ENCODE data around the gene MICAL3.

Gene MICAL3

GRCh38 chr22:17761138-17761488 lies 263.2 kb downstream of the MICAL3 start:
- in situ Hi-C loops (cut with HindIII; ENCODE audit: low pct_ligation_motif_present, low pct_unique_long_range_greater_than_20kb, low sequenced_read_pairs): no loop called here
- DNase-seq: no peak

- in situ Hi-C loops (cut with HindIII; ENCODE audit: low pct_ligation_motif_present, low pct_unique_long_range_greater_than_20kb, low sequenced_read_pairs): no loop called here
- DNase-seq: no peak
These were observed 270.0 kb downstream of the MICAL3 start for GRCh38 chr22:17754233-17754925.

GRCh38 chr22:17753401-17753989 lies 270.9 kb downstream of the MICAL3 start:
- no peak for DNase-seq
- in situ Hi-C loops (cut with HindIII; ENCODE audit: low pct_ligation_motif_present, low pct_unique_long_range_greater_than_20kb, low sequenced_read_pairs): no loop called here

- no peak for DNase-seq
These were observed 272.8 kb downstream of the MICAL3 start for GRCh38 chr22:17751596-17751995.

GRCh38 chr22:17749605-17750395 lies 274.6 kb downstream of the MICAL3 start:
- in situ Hi-C loops (cut with HindIII; ENCODE audit: low pct_ligation_motif_present, low pct_unique_long_range_greater_than_20kb, low sequenced_read_pairs): no loop called here

More at GRCh38 chr22:17751596-17751995, 272.8 kb downstream of the MICAL3 start:
- in situ Hi-C loops (cut with HindIII; ENCODE audit: low pct_ligation_motif_present, low pct_unique_long_range_greater_than_20kb, low sequenced_read_pairs): no loop called here

GRCh38 chr22:17748555-17749353 lies 275.6 kb downstream of the MICAL3 start:
- no peak for DNase-seq
- in situ Hi-C loops (cut with HindIII; ENCODE audit: low pct_ligation_motif_present, low pct_unique_long_range_greater_than_20kb, low sequenced_read_pairs): no loop called here

More at GRCh38 chr22:17749605-17750395, 274.6 kb downstream of the MICAL3 start:
- DNase-seq: no peak

GRCh38 chr22:17746916-17747315 lies 277.4 kb downstream of the MICAL3 start:
- no peak for DNase-seq
- in situ Hi-C loops (cut with HindIII; ENCODE audit: low pct_ligation_motif_present, low pct_unique_long_range_greater_than_20kb, low sequenced_read_pairs): no loop called here

GRCh38 chr22:17744430-17744829 lies 279.9 kb downstream of the MICAL3 start:
- no peak for DNase-seq
- in situ Hi-C loops (cut with HindIII; ENCODE audit: low pct_ligation_motif_present, low pct_unique_long_range_greater_than_20kb, low sequenced_read_pairs): no loop called here

- no peak for DNase-seq
- in situ Hi-C loops (cut with HindIII; ENCODE audit: low pct_ligation_motif_present, low pct_unique_long_range_greater_than_20kb, low sequenced_read_pairs): no loop called here
These were observed 280.5 kb downstream of the MICAL3 start for GRCh38 chr22:17743661-17744411.

- DNase-seq: peak; percentile 62
- in situ Hi-C loops (cut with HindIII; ENCODE audit: low pct_ligation_motif_present, low pct_unique_long_range_greater_than_20kb, low sequenced_read_pairs): no loop called here
These were observed 281.8 kb downstream of the MICAL3 start for GRCh38 chr22:17742527-17742902.

GRCh38 chr22:17741866-17742526 lies 282.4 kb downstream of the MICAL3 start:
- in situ Hi-C loops (cut with HindIII; ENCODE audit: low pct_ligation_motif_present, low pct_unique_long_range_greater_than_20kb, low sequenced_read_pairs): no loop called here
- no peak for DNase-seq

- no peak for DNase-seq
- in situ Hi-C loops (cut with HindIII; ENCODE audit: low pct_ligation_motif_present, low pct_unique_long_range_greater_than_20kb, low sequenced_read_pairs): no loop called here
These were observed 285.0 kb downstream of the MICAL3 start for GRCh38 chr22:17739196-17739975.

- in situ Hi-C loops (cut with HindIII; ENCODE audit: low pct_ligation_motif_present, low pct_unique_long_range_greater_than_20kb, low sequenced_read_pairs): no loop called here
- no peak for DNase-seq
These were observed 285.8 kb downstream of the MICAL3 start for GRCh38 chr22:17738386-17739128.

All from ACHN (cell line).